Activated CD8-positive, alpha-beta T cell treated with anti-CD3 and anti-CD28 coated beads, Interleukin-2, amount 10 ng/mL, durations not matched to agents 7 days and 5 days (primary cell): ENCODE measurements around the gene CFAP126. TPM values are rescaled to one million over a fixed set of nuclear protein-coding genes. Genes with fewer than 3 reads are reported as not detected.
A peak's percentile ranks its signal among the peaks of the same experiment; 100 is the strongest.
"Not testable (repeated sequence)": the region's sequence is repeated elsewhere in the genome, so short reads cannot be mapped to it uniquely, and the experiment has no call there.

ENCODE experiments used
- ATAC-seq: fragments of 150-1000 bp; cut with Tn5 transposase; one replicate; pipeline ENCODE4 v1.10.0; 2021; ENCODE audit warnings: moderate library complexity
- CTCF ChIA-PET: fragments of 350-600 bp; sonication (Branson Sonifier 250); formaldehyde crosslinking; loops from one replicate; lab custom pipeline; 2021; ENCODE audit warnings: antibody characterized with exemption; lab: Charles Lee
- POLR2A ChIA-PET: fragments of 350-600 bp; sonication (Branson Sonifier 250); formaldehyde crosslinking; loops from one replicate; lab custom pipeline; 2021; ENCODE audit warnings: antibody characterized with exemption; lab: Charles Lee
- DNase-seq: peaks from one replicate; pipeline ENCODE4 v3.0.0-alpha.2; 2020
- H3K27ac Mint-ChIP-seq: one replicate; pipeline ENCODE4 v1.8.0; 2021; ENCODE audit warnings: mild to moderate bottlenecking, mixed read lengths
- H3K27me3 Mint-ChIP-seq: one replicate; pipeline ENCODE4 v1.8.0; 2021; ENCODE audit warnings: low read depth, mixed read lengths
- H3K36me3 Mint-ChIP-seq: one replicate; pipeline ENCODE4 v1.8.0; 2021; ENCODE audit warnings: low read depth, mixed read lengths
- H3K4me1 Mint-ChIP-seq: one replicate; pipeline ENCODE4 v1.8.0; 2021; ENCODE audit warnings: low read depth, mixed read lengths
- H3K4me3 Mint-ChIP-seq: one replicate; pipeline ENCODE4 v1.8.0; 2021; ENCODE audit warnings: mild to moderate bottlenecking, mixed read lengths
- H3K9me3 Mint-ChIP-seq: one replicate; pipeline ENCODE4 v1.8.0; 2022; ENCODE audit warnings: mixed read lengths; ENCODE audit not compliant: insufficient read depth
- total RNA-seq, 2 experiments: library from RNA; stranded (reverse); gene quantifications; one replicate each; pipeline ENCODE4 v1.2.3, GENCODE V29; 2021

The CFAP126 gene
- total RNA-seq, 2 experiments from 2014 or later = not detected

DNA sequence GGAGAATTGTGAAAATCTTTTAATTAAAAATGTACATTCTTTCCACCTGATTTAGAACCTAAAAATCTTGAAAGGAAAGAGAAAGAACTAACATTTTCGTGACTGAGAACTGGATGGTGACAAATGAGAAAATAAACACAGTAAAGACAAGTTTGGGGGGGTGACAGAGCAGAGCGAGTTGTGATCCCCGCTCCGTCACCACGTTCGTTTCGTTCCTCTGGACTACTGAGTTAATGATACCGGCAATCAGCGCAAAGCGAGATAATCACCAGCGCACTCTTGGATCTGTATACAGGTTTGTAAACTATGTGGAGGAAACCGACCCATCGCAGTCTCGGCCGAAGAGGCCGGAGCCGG lies 31.2 kb upstream of the CFAP126 start:
- ChIA-PET CTCF (interaction anchor here (0.9 kb wide), 1 partner anchor 41 kb away, joined by 3 read pairs; no protein-coding TSS in a partner anchor), POLR2A (no interaction called here)
- no peak for ATAC-seq
- Mint-ChIP-seq H3K4me1 (peaks cover 39% of the 10 kb centered on the region), H3K9me3 (no peaks in the 10 kb centered on the region), H3K27ac (peak overlapping the region; percentile 100), H3K36me3 (peaks cover 18% of the 10 kb centered on the region), H3K27me3 (peaks cover 2% of the 10 kb centered on the region), H3K4me3 (peak overlapping the region; percentile 95)
- no peak for DNase-seq

- H3K4me1 Mint-ChIP-seq = peaks cover 35% of the 10 kb centered on the region
- H3K4me3 Mint-ChIP-seq, H3K9me3 Mint-ChIP-seq, POLR2A ChIA-PET, DNase-seq, H3K27ac Mint-ChIP-seq, ATAC-seq, H3K27me3 Mint-ChIP-seq: not testable (repeated sequence)
- CTCF ChIA-PET = interaction anchor here (1.0 kb wide), 1 partner anchor 170 kb away, joined by 3 read pairs; no protein-coding TSS in a partner anchor
- peaks cover 16% of the 10 kb centered on the region for H3K36me3 Mint-ChIP-seq
These were observed 29.4 kb upstream of the CFAP126 start for GRCh38 chr1:161397038-161397437.

DNA sequence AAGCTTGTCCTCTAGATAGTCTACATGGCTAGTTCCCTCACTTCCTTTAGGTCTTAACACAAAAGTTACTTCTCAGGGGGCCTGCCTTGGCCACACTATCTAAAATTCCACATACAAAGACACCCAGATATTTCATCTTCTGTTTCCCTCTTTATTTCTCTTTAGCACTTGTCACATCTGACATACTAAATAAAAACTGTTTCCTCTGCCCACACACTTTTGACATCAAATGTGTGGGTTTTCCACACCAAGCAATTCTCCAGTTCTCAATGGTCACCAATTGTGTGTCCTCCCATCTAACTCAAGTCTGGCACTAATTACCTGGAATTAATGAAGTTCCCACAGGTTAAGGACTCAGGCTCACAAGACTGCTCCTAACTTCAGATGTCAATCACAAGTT lies 25.5 kb upstream of the CFAP126 start:
- DNase-seq (no peak), ATAC-seq (no peak)
- POLR2A ChIA-PET = no interaction called here
- no peaks in the 10 kb centered on the region for H3K9me3 Mint-ChIP-seq
- H3K27me3 Mint-ChIP-seq = no peaks in the 10 kb centered on the region
- no peak overlapping the region for H3K27ac Mint-ChIP-seq
- H3K36me3 Mint-ChIP-seq = no peaks in the 10 kb centered on the region
- H3K4me3 Mint-ChIP-seq = no peak overlapping the region
- peaks cover 24% of the 10 kb centered on the region for H3K4me1 Mint-ChIP-seq
- CTCF ChIA-PET = interaction anchor here (1.6 kb wide), 1 partner anchor 25 kb away, joined by 4 read pairs; the partner anchor contains the start of gene CFAP126

- no peak for ATAC-seq
- no peak overlapping the region for H3K27ac Mint-ChIP-seq
- no peak for DNase-seq
- no peaks in the 10 kb centered on the region for H3K9me3 Mint-ChIP-seq
- no peaks in the 10 kb centered on the region for H3K27me3 Mint-ChIP-seq
- CTCF ChIA-PET = interaction anchor here (1.2 to 2.5 kb wide), 3 partner anchors 8 to 24 kb away, joined by 4 to 13 read pairs (median 8); partner anchors contain the start of gene CFAP126
- H3K36me3 Mint-ChIP-seq = peaks cover 4% of the 10 kb centered on the region
- H3K4me1 Mint-ChIP-seq = peaks cover 32% of the 10 kb centered on the region
- H3K4me3 Mint-ChIP-seq = peak overlapping the region; percentile 40
- POLR2A ChIA-PET = interaction anchor here (1.4 kb wide), 1 partner anchor 8 kb away, joined by 7 read pairs; no protein-coding TSS in a partner anchor
These were observed 23.9 kb upstream of the CFAP126 start for GRCh38 chr1:161391611-161392010.

DNA sequence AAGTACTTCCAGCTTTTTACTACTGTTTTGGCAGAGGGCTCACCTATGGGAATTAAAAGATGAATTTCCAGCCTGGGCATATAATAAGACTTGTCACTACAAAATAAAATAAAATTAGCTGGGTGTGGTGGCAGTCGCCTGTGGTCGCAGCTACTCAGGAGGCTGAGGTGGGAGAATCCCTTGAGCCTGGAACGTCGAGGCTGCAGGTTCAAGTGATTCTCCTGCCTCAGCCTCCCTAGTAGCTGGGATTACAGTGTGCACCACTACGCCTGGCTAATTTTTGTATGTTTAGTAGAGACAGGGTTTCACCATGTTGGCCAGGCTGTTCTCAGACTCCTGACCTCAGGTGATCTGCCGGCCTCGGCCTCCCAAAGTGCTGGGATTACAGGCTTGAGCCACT lies 23.5 kb upstream of the CFAP126 start:
- not testable (repeated sequence) for H3K27ac Mint-ChIP-seq, DNase-seq, H3K36me3 Mint-ChIP-seq, ATAC-seq, H3K27me3 Mint-ChIP-seq, H3K9me3 Mint-ChIP-seq
- ChIA-PET CTCF (interaction anchor here (1.2 to 2.5 kb wide), 2 partner anchors 9 kb away, joined by 8 to 13 read pairs; no protein-coding TSS in a partner anchor), POLR2A (interaction anchor here (0.7 to 1.4 kb wide), 2 partner anchors 9 to 166 kb away, joined by 3 to 7 read pairs; no protein-coding TSS in a partner anchor)
- peak overlapping the region; percentile 89 for H3K4me3 Mint-ChIP-seq
- H3K4me1 Mint-ChIP-seq = peaks cover 37% of the 10 kb centered on the region

GRCh38 chr1:161390559-161390858 lies 22.8 kb upstream of the CFAP126 start:
- H3K4me1 Mint-ChIP-seq = peaks cover 38% of the 10 kb centered on the region
- no peak for ATAC-seq

GRCh38 chr1:161389691-161390558 lies 22.2 kb upstream of the CFAP126 start:
- Mint-ChIP-seq H3K9me3 (no peaks in the 10 kb centered on the region), H3K27ac (peak overlapping the region; percentile 98), H3K27me3 (no peaks in the 10 kb centered on the region), H3K36me3 (peaks cover 4% of the 10 kb centered on the region), H3K4me1 (peaks cover 38% of the 10 kb centered on the region), H3K4me3 (peak overlapping the region; percentile 89)
- peak; percentile 95 for ATAC-seq
- POLR2A ChIA-PET = interaction anchor here (0.6 to 1.8 kb wide), 13 partner anchors 10 to 608 kb away, joined by 3 to 9 read pairs (median 5); partner anchors contain the start of genes NDUFS2, PPOX, TOMM40L and UFC1
- CTCF ChIA-PET = interaction anchor here (0.8 to 2.5 kb wide), 8 partner anchors 8 to 224 kb away, joined by 3 to 13 read pairs (median 4); partner anchors contain the start of genes NDUFS2, PPOX, SDHC and TOMM40L
- peak; percentile 97 for DNase-seq

More at GRCh38 chr1:161390559-161390858, 22.8 kb upstream of the CFAP126 start:
- Mint-ChIP-seq H3K27me3 (no peaks in the 10 kb centered on the region), H3K4me3 (peak overlapping the region; percentile 89), H3K27ac (peak overlapping the region; percentile 98), H3K36me3 (peaks cover 4% of the 10 kb centered on the region), H3K9me3 (no peaks in the 10 kb centered on the region)
- CTCF ChIA-PET = interaction anchor here (1.2 to 2.5 kb wide), 3 partner anchors 9 to 165 kb away, joined by 8 to 13 read pairs (median 10); partner anchors contain the start of gene TOMM40L
- DNase-seq = no peak
- POLR2A ChIA-PET = interaction anchor here (0.6 to 1.4 kb wide), 3 partner anchors 9 to 607 kb away, joined by 3 to 7 read pairs (median 3); no protein-coding TSS in a partner anchor

GRCh38 chr1:161389158-161389557 lies 21.5 kb upstream of the CFAP126 start:
- Mint-ChIP-seq H3K27ac (peak overlapping the region; percentile 98), H3K4me1 (peaks cover 38% of the 10 kb centered on the region), H3K4me3 (peak overlapping the region; percentile 89)
- H3K36me3 Mint-ChIP-seq, ATAC-seq, H3K9me3 Mint-ChIP-seq, H3K27me3 Mint-ChIP-seq, DNase-seq: not testable (repeated sequence)
- ChIA-PET POLR2A (interaction anchor here (0.6 to 1.8 kb wide), 11 partner anchors 9 to 344 kb away, joined by 3 to 9 read pairs (median 5); partner anchors contain the start of genes NDUFS2, PPOX, TOMM40L and UFC1), CTCF (interaction anchor here (0.8 to 2.5 kb wide), 10 partner anchors 7 to 224 kb away, joined by 3 to 13 read pairs (median 4); partner anchors contain the start of genes NDUFS2, PPOX, SDHC and TOMM40L)

GRCh38 chr1:161388639-161389038 lies 21.0 kb upstream of the CFAP126 start:
- no peak for ATAC-seq
- Mint-ChIP-seq H3K4me1 (peaks cover 38% of the 10 kb centered on the region), H3K4me3 (peak overlapping the region; percentile 89), H3K27ac (peak overlapping the region; percentile 55), H3K9me3 (no peaks in the 10 kb centered on the region), H3K27me3 (no peaks in the 10 kb centered on the region), H3K36me3 (peaks cover 4% of the 10 kb centered on the region)
- CTCF ChIA-PET = interaction anchor here (1.3 to 2.5 kb wide), 6 partner anchors 12 to 223 kb away, joined by 3 to 10 read pairs (median 4); partner anchors contain the start of genes NDUFS2, PPOX and TOMM40L
- no peak for DNase-seq
- POLR2A ChIA-PET = interaction anchor here (0.6 to 1.8 kb wide), 4 partner anchors 11 to 871 kb away, joined by 4 to 9 read pairs (median 7); partner anchors contain the start of genes NDUFS2 and TOMM40L

DNA sequence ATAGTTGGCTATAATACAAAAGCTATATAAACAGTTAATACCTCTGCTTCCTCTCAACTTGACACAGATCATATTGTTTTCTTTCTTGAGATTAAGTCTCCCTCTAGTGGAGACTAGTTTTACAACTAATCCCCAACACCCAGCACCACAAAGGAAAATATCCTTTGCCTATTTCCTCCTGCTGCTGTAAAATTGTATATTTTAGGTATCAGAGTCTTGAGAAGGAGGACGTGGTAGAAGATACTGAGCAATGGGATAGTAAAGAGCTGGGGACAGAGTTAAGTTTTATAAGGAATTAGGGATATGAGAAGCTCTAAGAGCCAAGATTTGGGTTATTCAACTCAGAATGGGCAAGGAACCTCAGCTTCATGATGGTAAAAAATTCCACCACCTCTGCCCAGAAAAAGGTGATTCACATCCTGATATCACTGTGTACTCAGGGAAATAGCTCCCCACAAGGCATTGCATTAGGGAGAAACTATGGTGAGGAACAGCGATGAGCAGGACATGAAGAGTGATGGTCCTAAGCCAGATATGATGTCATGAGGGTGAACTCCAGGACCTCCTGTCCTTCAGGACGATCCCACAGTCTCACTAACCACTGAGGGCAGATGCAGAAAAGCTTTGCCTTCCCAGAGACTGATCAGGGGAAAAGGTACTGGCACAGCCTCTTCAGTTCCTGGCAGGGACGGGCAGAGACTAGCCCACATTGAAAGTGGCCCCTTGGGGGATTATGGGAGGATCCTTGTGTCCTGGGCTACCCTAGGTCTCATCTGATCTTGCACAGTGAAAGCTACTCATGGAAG lies 14.7 kb upstream of the CFAP126 start:
- DNase-seq (no peak), ATAC-seq (peak; percentile 84)
- peaks cover 16% of the 10 kb centered on the region for H3K4me1 Mint-ChIP-seq
- H3K9me3 Mint-ChIP-seq = no peaks in the 10 kb centered on the region
- H3K27me3 Mint-ChIP-seq = no peaks in the 10 kb centered on the region
- CTCF ChIA-PET = interaction anchor here (0.6 to 10.4 kb wide), 52 partner anchors 8 to 251 kb away, joined by 3 to 223 read pairs (median 6); partner anchors contain the start of genes APOA2, CFAP126, FCER1G and NDUFS2
- H3K27ac Mint-ChIP-seq = no peak overlapping the region
- H3K36me3 Mint-ChIP-seq = peaks cover 4% of the 10 kb centered on the region
- POLR2A ChIA-PET = interaction anchor here (1.2 to 1.8 kb wide), 4 partner anchors 151 to 217 kb away, joined by 4 to 6 read pairs (median 5); partner anchors contain the start of genes PPOX and TOMM40L
- no peak overlapping the region for H3K4me3 Mint-ChIP-seq
